Thoracic aorta (tissue), 2 donors: Measurements from ENCODE around the gene CD1E. TPM values are rescaled to one million over a fixed set of nuclear protein-coding genes. Genes with fewer than 3 reads are reported as not detected.

Experiments
- ATAC-seq: fragments of 150-250 bp; one replicate; pipeline ENCODE4 v1.8.0; 2017; ENCODE audit warnings: low read depth; ENCODE audit not compliant: insufficient number of reproducible peaks, low FRiP score
- DNase-seq: peaks from one replicate; pipeline ENCODE4 v3.0.0-alpha.2; 2020; ENCODE audit warnings: low spot score
- H3K27ac ChIP-seq, 2 donors: fragments of 200-600 bp; sonication (generic); 1 replicate in 1 of 2; 2 replicates in 1 of 2; pipeline ENCODE4 v1.5.1; 2016; ENCODE audit warnings: mild to moderate bottlenecking in 2 of 2, moderate library complexity in 2 of 2
- H3K27me3 ChIP-seq: fragments of 200-600 bp; sonication (generic); replicated peaks from 2 replicates; pipeline ENCODE4 v1.6.0; 2016; ENCODE audit warnings: mild to moderate bottlenecking; ENCODE audit not compliant: insufficient read depth
- H3K36me3 ChIP-seq: fragments of 200-600 bp; sonication (generic); one replicate; pipeline ENCODE4 v1.5.1; 2016
- H3K4me1 ChIP-seq, 2 donors: fragments of 200-600 bp; sonication (generic); 1 replicate in 1 of 2; 2 replicates in 1 of 2; pipeline versions ENCODE4 v1.5.1 to v1.6.0; 2016; ENCODE audit warnings: low read depth in 2 of 2, mild to moderate bottlenecking in 1 of 2; ENCODE audit not compliant: control insufficient read depth in 1 of 2
- H3K4me3 ChIP-seq: fragments of 200-600 bp; sonication (generic); 2 replicates; pipeline ENCODE4 v1.5.1; 2016; ENCODE audit warnings: mild to moderate bottlenecking
- H3K9me3 ChIP-seq: fragments of 200-600 bp; sonication (generic); 2 replicates; pipeline ENCODE4 v1.5.1; 2016
- CTCF ChIP-seq: fragments of 200-600 bp; sonication (generic); IDR thresholded peaks from one replicate; pipeline ENCODE4 v1.5.1; 2019; ENCODE audit warnings: antibody characterized with exemption
- total RNA-seq, 2 donors: library from RNA; depleted of rRNA; stranded (reverse); fragments of >200 nt; gene quantifications; one replicate each; pipeline versions ENCODE4 v1.1.0 to v1.2.3, GENCODE V29; 2016

Gene CD1E
- total RNA-seq, 2 donors from 2014 or later, result not detected

- DNase-seq, result no peak
- H3K4me3 ChIP-seq, result no peak overlapping the region
- H3K4me1 ChIP-seq, result no peaks in the 10 kb centered on the region
- H3K9me3 ChIP-seq, result no peaks in the 10 kb centered on the region
- H3K27me3 ChIP-seq, result no peaks in the 10 kb centered on the region
- no peaks in the 10 kb centered on the region for H3K36me3 ChIP-seq
- TF ChIP-seq CTCF, result no peak
- no peak overlapping the region for H3K27ac ChIP-seq
- no peak for ATAC-seq
Observed at GRCh38 chr1:158391099-158391498, 37.4 kb downstream of the CD1E start.

GRCh38 chr1:158393476-158393875, 39.8 kb downstream of the CD1E start:
- Histone ChIP-seq H3K36me3 (no peaks in the 10 kb centered on the region), H3K4me1 (no peaks in the 10 kb centered on the region), H3K4me3 (no peak overlapping the region), H3K27me3 (no peaks in the 10 kb centered on the region), H3K27ac (no peak overlapping the region), H3K9me3 (no peaks in the 10 kb centered on the region)
- ATAC-seq, result no peak
- DNase-seq, result no peak
- TF ChIP-seq CTCF, result no peak

GRCh38 chr1:158396646-158397045, 43.0 kb downstream of the CD1E start:
- ATAC-seq, result no peak
- DNase-seq, result no peak
- Histone ChIP-seq H3K4me3 (no peak overlapping the region), H3K36me3 (no peaks in the 10 kb centered on the region), H3K4me1 (no peaks in the 10 kb centered on the region), H3K27me3 (no peaks in the 10 kb centered on the region), H3K27ac (no peak overlapping the region), H3K9me3 (no peaks in the 10 kb centered on the region)
- TF ChIP-seq CTCF, result no peak

GRCh38 chr1:158398818-158399514, 45.3 kb downstream of the CD1E start, which contains the start of gene OR10T2:
Gene OR10T2 (minus strand): TSS chr1:158399466. CDS start chr1:158399466, 0 bp downstream.
- Histone ChIP-seq H3K27me3 (no peaks in the 10 kb centered on the region), H3K27ac (no peak within 1 kb of the TSS), H3K4me3 (no peak within 1 kb of the TSS), H3K36me3 (no peaks in the 10 kb centered on the region), H3K4me1 (no peaks in the 10 kb centered on the region), H3K9me3 (no peaks in the 10 kb centered on the region)
- DNase-seq, result no peak
- no peak for TF ChIP-seq CTCF
- no peak for ATAC-seq

GRCh38 chr1:158400871-158401270, 47.2 kb downstream of the CD1E start:
- no peaks in the 10 kb centered on the region for H3K9me3 ChIP-seq
- H3K36me3 ChIP-seq, result no peaks in the 10 kb centered on the region
- no peak overlapping the region for H3K4me3 ChIP-seq
- H3K27ac ChIP-seq, result no peak overlapping the region
- no peak for TF ChIP-seq CTCF
- DNase-seq (no peak), ATAC-seq (no peak)
- no peaks in the 10 kb centered on the region for H3K4me1 ChIP-seq
- H3K27me3 ChIP-seq, result no peaks in the 10 kb centered on the region
